Measurements from ENCODE around the gene PPP2R5A.

GRCh38 chr1:212381397-212382035 lies 96.3 kb downstream of the PPP2R5A start:
- TF ChIP-seq CTCF (IDR thresholded peaks at IDR 0.05; ENCODE audit: low read depth, low read length) (no peak), POLR2A (IDR thresholded peaks at IDR 0.05; ENCODE audit: extremely low read depth, insufficient read length) (no peak)

Measured in NB4 (cell line).